Measurements from ENCODE around the gene NPHP3. TPM values are rescaled to one million over a fixed set of nuclear protein-coding genes. Genes with fewer than 3 reads are reported as not detected.

The NPHP3 gene
- total RNA-seq, 1 donor from 2014 or later: 11.3 TPM

DNA sequence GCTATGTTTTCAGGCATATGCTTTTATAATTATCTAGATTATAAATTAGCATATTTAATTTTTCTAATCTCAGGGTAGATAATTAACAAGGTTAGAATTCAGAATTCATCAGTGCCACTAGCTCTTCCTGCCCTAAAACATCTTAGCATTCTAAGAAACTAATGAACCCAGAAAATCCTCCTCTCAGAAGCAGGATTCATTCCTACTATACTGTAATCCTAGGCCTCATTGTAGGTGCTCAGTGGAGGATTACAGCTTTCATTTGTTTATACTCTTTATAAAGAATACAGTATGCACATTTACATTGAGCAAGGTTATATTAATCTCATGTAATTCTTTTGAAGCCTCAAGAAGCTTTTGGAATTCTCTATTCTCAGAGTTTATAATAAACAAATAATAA lies 83.5 kb downstream of the NPHP3 start:
- FAIRE-seq (no peak), DNase-seq (ENCODE audit: low read depth) (no peak)
- Histone ChIP-seq H3K27me3 (ENCODE audit: control insufficient read depth, insufficient read depth, low read length) (no peaks in the 10 kb centered on the region), H3K4me3 (ENCODE audit: low read depth, low read length) (no peak overlapping the region), H3K36me3 (ENCODE audit: control insufficient read depth, insufficient read depth, low read length) (no peaks in the 10 kb centered on the region)
- TF ChIP-seq, protein P1, sequence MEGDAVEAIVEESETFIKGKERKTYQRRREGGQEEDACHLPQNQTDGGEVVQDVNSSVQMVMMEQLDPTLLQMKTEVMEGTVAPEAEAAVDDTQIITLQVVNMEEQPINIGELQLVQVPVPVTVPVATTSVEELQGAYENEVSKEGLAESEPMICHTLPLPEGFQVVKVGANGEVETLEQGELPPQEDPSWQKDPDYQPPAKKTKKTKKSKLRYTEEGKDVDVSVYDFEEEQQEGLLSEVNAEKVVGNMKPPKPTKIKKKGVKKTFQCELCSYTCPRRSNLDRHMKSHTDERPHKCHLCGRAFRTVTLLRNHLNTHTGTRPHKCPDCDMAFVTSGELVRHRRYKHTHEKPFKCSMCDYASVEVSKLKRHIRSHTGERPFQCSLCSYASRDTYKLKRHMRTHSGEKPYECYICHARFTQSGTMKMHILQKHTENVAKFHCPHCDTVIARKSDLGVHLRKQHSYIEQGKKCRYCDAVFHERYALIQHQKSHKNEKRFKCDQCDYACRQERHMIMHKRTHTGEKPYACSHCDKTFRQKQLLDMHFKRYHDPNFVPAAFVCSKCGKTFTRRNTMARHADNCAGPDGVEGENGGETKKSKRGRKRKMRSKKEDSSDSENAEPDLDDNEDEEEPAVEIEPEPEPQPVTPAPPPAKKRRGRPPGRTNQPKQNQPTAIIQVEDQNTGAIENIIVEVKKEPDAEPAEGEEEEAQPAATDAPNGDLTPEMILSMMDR (IDR thresholded peaks at IDR 0.05; ENCODE audit: insufficient read depth, low read length, severe bottlenecking): no peak

DNA sequence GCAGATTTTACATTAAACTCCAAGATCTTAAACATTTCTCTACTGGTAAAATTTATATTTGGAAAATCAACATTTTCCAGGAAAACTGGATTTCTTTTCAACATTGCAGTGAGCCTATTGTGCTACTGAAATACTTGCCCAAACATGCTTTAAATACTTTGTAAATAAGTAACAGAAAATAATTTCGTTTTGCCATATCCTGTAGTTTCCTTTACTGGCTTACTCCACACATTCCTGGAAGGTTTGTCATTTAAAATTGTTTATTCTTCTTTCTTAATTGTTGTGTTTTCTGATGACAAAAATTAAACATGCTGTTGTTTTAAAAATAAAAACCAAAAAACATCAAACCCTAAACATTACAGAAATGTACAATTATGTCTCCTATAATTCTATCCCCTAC lies 84.6 kb downstream of the NPHP3 start:
- H3K36me3 ChIP-seq (ENCODE audit: control insufficient read depth, insufficient read depth, low read length): no peaks in the 10 kb centered on the region
- DNase-seq (ENCODE audit: low read depth): peak; percentile 90
- H3K27me3 ChIP-seq (ENCODE audit: control insufficient read depth, insufficient read depth, low read length): no peaks in the 10 kb centered on the region
- TF ChIP-seq, protein P1 (IDR thresholded peaks at IDR 0.05; ENCODE audit: insufficient read depth, low read length, severe bottlenecking): no peak
- FAIRE-seq: no peak
- no peak overlapping the region for H3K4me3 ChIP-seq (ENCODE audit: low read depth, low read length)

DNA sequence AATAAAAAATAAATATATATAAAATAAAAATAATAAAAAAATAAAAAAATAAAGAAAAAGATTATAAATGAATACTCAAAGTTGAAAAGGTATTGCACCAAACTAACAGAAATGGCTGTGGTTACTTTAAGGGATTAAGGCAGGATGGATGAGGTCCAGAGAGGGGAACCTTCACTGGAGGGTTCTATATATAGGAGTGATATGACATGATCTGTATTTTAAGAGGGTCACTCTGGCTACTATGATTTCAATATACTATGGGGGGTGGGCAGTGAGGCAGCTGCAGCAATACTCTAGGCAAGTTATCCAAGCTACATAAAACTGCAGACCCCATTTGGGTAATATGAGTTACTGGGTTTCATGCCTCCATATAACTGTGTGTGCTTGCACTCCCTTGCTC lies 87.2 kb downstream of the NPHP3 start:
- DNase-seq (ENCODE audit: low read depth): no peak
- H3K4me3 ChIP-seq (ENCODE audit: low read depth, low read length): no peak overlapping the region
- no peaks in the 10 kb centered on the region for H3K36me3 ChIP-seq (ENCODE audit: control insufficient read depth, insufficient read depth, low read length)
- TF ChIP-seq, protein P1 (IDR thresholded peaks at IDR 0.05; ENCODE audit: insufficient read depth, low read length, severe bottlenecking): no peak
- H3K27me3 ChIP-seq (ENCODE audit: control insufficient read depth, insufficient read depth, low read length): no peaks in the 10 kb centered on the region
- no peak for FAIRE-seq

Other genes starting within 250 kb of the NPHP3 start
- gene ACKR4, start 125.1 kb downstream of the NPHP3 start, total RNA-seq: under 0.01 TPM in 2 replicates
- 27.4 and 39.3 TPM in 2 replicates for gene ACAD11, start 62.6 kb downstream of the NPHP3 start, total RNA-seq
- gene UBA5, start 62.1 kb downstream of the NPHP3 start, total RNA-seq: 29.3 and 30.3 TPM in 2 replicates

Data from bronchial epithelial cell (primary cell).